Activated CD8-positive, alpha-beta memory T cell treated with anti-CD3 and anti-CD28 coated beads, Interleukin-2, amount 10 ng/mL, durations not matched to agents 7 days and 5 days (primary cell): ENCODE results near the gene LRP1B. TPM values are rescaled to one million over a fixed set of nuclear protein-coding genes. Genes with fewer than 3 reads are reported as not detected.

Source experiments
- ATAC-seq: fragments of 150-1000 bp; cut with Tn5 transposase; one replicate; pipeline ENCODE4 v1.10.0; 2021; ENCODE audit warnings: moderate library complexity
- CTCF ChIA-PET: fragments of 350-600 bp; sonication (Branson Sonifier 250); formaldehyde crosslinking; loops from one replicate; lab custom pipeline; 2021; ENCODE audit warnings: antibody characterized with exemption; lab: Charles Lee
- DNase-seq: peaks from one replicate; pipeline ENCODE4 v3.0.0-alpha.2; 2020
- H3K27ac Mint-ChIP-seq: one replicate; pipeline ENCODE4 v1.8.0; 2021; ENCODE audit warnings: mild to moderate bottlenecking, mixed read lengths
- H3K27me3 Mint-ChIP-seq: one replicate; pipeline ENCODE4 v1.8.0; 2021; ENCODE audit warnings: mixed read lengths
- H3K36me3 Mint-ChIP-seq: one replicate; pipeline ENCODE4 v1.8.0; 2021; ENCODE audit warnings: mild to moderate bottlenecking, mixed read lengths
- H3K4me1 Mint-ChIP-seq: one replicate; pipeline ENCODE4 v1.8.0; 2021; ENCODE audit warnings: mixed read lengths
- H3K4me3 Mint-ChIP-seq: one replicate; pipeline ENCODE4 v1.8.0; 2021; ENCODE audit warnings: mild to moderate bottlenecking, moderate library complexity, mixed read lengths
- H3K9me3 Mint-ChIP-seq: one replicate; pipeline ENCODE4 v1.8.0; 2022; ENCODE audit warnings: low read depth, mixed read lengths
- total RNA-seq, 2 experiments: library from RNA; stranded (reverse); gene quantifications; one replicate each; pipeline ENCODE4 v1.2.3, GENCODE V29; 2021

Gene LRP1B
- total RNA-seq, 2 experiments from 2014 or later, result not detected

- H3K4me3 Mint-ChIP-seq, result no peak overlapping the region
Observed at GRCh38 chr2:141925511-141925910, 205.3 kb downstream of the LRP1B start.

GRCh38 chr2:141923657-141924056 lies 207.2 kb downstream of the LRP1B start:
- Mint-ChIP-seq H3K27ac (no peak overlapping the region), H3K4me3 (no peak overlapping the region), H3K27me3 (no peaks in the 10 kb centered on the region), H3K36me3 (no peaks in the 10 kb centered on the region), H3K4me1 (no peaks in the 10 kb centered on the region), H3K9me3 (peaks cover 3% of the 10 kb centered on the region)
- DNase-seq (no peak), ATAC-seq (no peak)
- CTCF ChIA-PET, result interaction anchor here (1.1 to 1.2 kb wide), 2 partner anchors 11 to 217 kb away, joined by 3 read pairs; no protein-coding TSS in a partner anchor

More at GRCh38 chr2:141925511-141925910, 205.3 kb downstream of the LRP1B start:
- CTCF ChIA-PET, result no interaction called here
- ATAC-seq (no peak), DNase-seq (no peak)
- Mint-ChIP-seq H3K36me3 (no peaks in the 10 kb centered on the region), H3K27ac (no peak overlapping the region), H3K9me3 (no peaks in the 10 kb centered on the region), H3K27me3 (no peaks in the 10 kb centered on the region), H3K4me1 (no peaks in the 10 kb centered on the region)

- DNase-seq (no peak), ATAC-seq (no peak)
- Mint-ChIP-seq H3K27me3 (no peaks in the 10 kb centered on the region), H3K9me3 (peaks cover 7% of the 10 kb centered on the region), H3K4me3 (no peak overlapping the region), H3K36me3 (no peaks in the 10 kb centered on the region), H3K27ac (no peak overlapping the region), H3K4me1 (no peaks in the 10 kb centered on the region)
- CTCF ChIA-PET, result no interaction called here
Observed at GRCh38 chr2:141911485-141912066, 219.2 kb downstream of the LRP1B start.

- DNase-seq (no peak), ATAC-seq (no peak)
- Mint-ChIP-seq H3K4me1 (no peaks in the 10 kb centered on the region), H3K9me3 (no peaks in the 10 kb centered on the region), H3K36me3 (no peaks in the 10 kb centered on the region), H3K27ac (no peak overlapping the region), H3K4me3 (no peak overlapping the region), H3K27me3 (no peaks in the 10 kb centered on the region)
- CTCF ChIA-PET, result no interaction called here
Observed at GRCh38 chr2:141906678-141907077, 224.1 kb downstream of the LRP1B start.

GRCh38 chr2:141900826-141901225 lies 230.0 kb downstream of the LRP1B start:
- no peak for ATAC-seq
- H3K36me3 Mint-ChIP-seq, result no peaks in the 10 kb centered on the region

GRCh38 chr2:141899740-141900139 lies 231.1 kb downstream of the LRP1B start:
- Mint-ChIP-seq H3K27ac (no peak overlapping the region), H3K4me3 (no peak overlapping the region), H3K27me3 (no peaks in the 10 kb centered on the region), H3K36me3 (no peaks in the 10 kb centered on the region), H3K9me3 (peaks cover 5% of the 10 kb centered on the region), H3K4me1 (no peaks in the 10 kb centered on the region)
- CTCF ChIA-PET, result no interaction called here
- ATAC-seq (no peak), DNase-seq (no peak)

More at GRCh38 chr2:141900826-141901225, 230.0 kb downstream of the LRP1B start:
- Mint-ChIP-seq H3K4me1 (no peaks in the 10 kb centered on the region), H3K27ac (no peak overlapping the region), H3K4me3 (no peak overlapping the region), H3K9me3 (peaks cover 5% of the 10 kb centered on the region), H3K27me3 (no peaks in the 10 kb centered on the region)
- DNase-seq, result no peak
- CTCF ChIA-PET, result no interaction called here

GRCh38 chr2:141889788-141890187 lies 241.0 kb downstream of the LRP1B start:
- H3K36me3 Mint-ChIP-seq, result no peaks in the 10 kb centered on the region
- H3K4me3 Mint-ChIP-seq, result no peak overlapping the region
- CTCF ChIA-PET, result no interaction called here
- H3K9me3 Mint-ChIP-seq, result peaks cover 9% of the 10 kb centered on the region
- ATAC-seq, result no peak
- H3K27ac Mint-ChIP-seq, result no peak overlapping the region
- no peak for DNase-seq
- H3K27me3 Mint-ChIP-seq, result no peaks in the 10 kb centered on the region
- no peaks in the 10 kb centered on the region for H3K4me1 Mint-ChIP-seq

GRCh38 chr2:141888987-141889555 lies 241.7 kb downstream of the LRP1B start:
- H3K4me1 Mint-ChIP-seq, result no peaks in the 10 kb centered on the region
- DNase-seq (no peak), ATAC-seq (no peak)
- peaks cover 9% of the 10 kb centered on the region for H3K9me3 Mint-ChIP-seq
- CTCF ChIA-PET, result no interaction called here
- no peaks in the 10 kb centered on the region for H3K36me3 Mint-ChIP-seq
- no peak overlapping the region for H3K27ac Mint-ChIP-seq
- no peak overlapping the region for H3K4me3 Mint-ChIP-seq
- no peaks in the 10 kb centered on the region for H3K27me3 Mint-ChIP-seq

- ATAC-seq (no peak), DNase-seq (no peak)
- no peak overlapping the region for H3K4me3 Mint-ChIP-seq
- no peaks in the 10 kb centered on the region for H3K4me1 Mint-ChIP-seq
- H3K9me3 Mint-ChIP-seq, result peaks cover 9% of the 10 kb centered on the region
- no peaks in the 10 kb centered on the region for H3K27me3 Mint-ChIP-seq
- CTCF ChIA-PET, result no interaction called here
- H3K36me3 Mint-ChIP-seq, result no peaks in the 10 kb centered on the region
- H3K27ac Mint-ChIP-seq, result no peak overlapping the region
Observed at GRCh38 chr2:141887363-141887762, 243.5 kb downstream of the LRP1B start.

GRCh38 chr2:141878016-141878415 lies 252.8 kb downstream of the LRP1B start:
- Mint-ChIP-seq H3K27me3 (no peaks in the 10 kb centered on the region), H3K27ac (no peak overlapping the region), H3K4me3 (no peak overlapping the region), H3K9me3 (no peaks in the 10 kb centered on the region), H3K36me3 (no peaks in the 10 kb centered on the region), H3K4me1 (no peaks in the 10 kb centered on the region)
- ATAC-seq, result no peak
- DNase-seq, result no peak
- CTCF ChIA-PET, result no interaction called here

- Mint-ChIP-seq H3K4me1 (no peaks in the 10 kb centered on the region), H3K9me3 (peaks cover 6% of the 10 kb centered on the region)
Observed at GRCh38 chr2:141871913-141872634, 258.7 kb downstream of the LRP1B start.

GRCh38 chr2:141869572-141869971 lies 261.2 kb downstream of the LRP1B start:
- CTCF ChIA-PET, result no interaction called here
- no peaks in the 10 kb centered on the region for H3K36me3 Mint-ChIP-seq
- no peak for ATAC-seq

More at GRCh38 chr2:141871913-141872634, 258.7 kb downstream of the LRP1B start:
- CTCF ChIA-PET, result no interaction called here
- no peak overlapping the region for H3K27ac Mint-ChIP-seq
- ATAC-seq (no peak), DNase-seq (no peak)
- H3K36me3 Mint-ChIP-seq, result no peaks in the 10 kb centered on the region
- H3K27me3 Mint-ChIP-seq, result no peaks in the 10 kb centered on the region
- no peak overlapping the region for H3K4me3 Mint-ChIP-seq

GRCh38 chr2:141863964-141864363 lies 266.9 kb downstream of the LRP1B start:
- DNase-seq (no peak), ATAC-seq (no peak)
- Mint-ChIP-seq H3K4me1 (no peaks in the 10 kb centered on the region), H3K36me3 (no peaks in the 10 kb centered on the region), H3K27ac (no peak overlapping the region), H3K4me3 (no peak overlapping the region), H3K9me3 (peaks cover 6% of the 10 kb centered on the region), H3K27me3 (no peaks in the 10 kb centered on the region)
- CTCF ChIA-PET, result no interaction called here

More at GRCh38 chr2:141869572-141869971, 261.2 kb downstream of the LRP1B start:
- no peaks in the 10 kb centered on the region for H3K4me1 Mint-ChIP-seq
- peaks cover 6% of the 10 kb centered on the region for H3K9me3 Mint-ChIP-seq
- no peaks in the 10 kb centered on the region for H3K27me3 Mint-ChIP-seq
- H3K27ac Mint-ChIP-seq, result no peak overlapping the region
- DNase-seq, result no peak
- H3K4me3 Mint-ChIP-seq, result no peak overlapping the region
